ENCODE data around the gene SERGEF.

DNA sequence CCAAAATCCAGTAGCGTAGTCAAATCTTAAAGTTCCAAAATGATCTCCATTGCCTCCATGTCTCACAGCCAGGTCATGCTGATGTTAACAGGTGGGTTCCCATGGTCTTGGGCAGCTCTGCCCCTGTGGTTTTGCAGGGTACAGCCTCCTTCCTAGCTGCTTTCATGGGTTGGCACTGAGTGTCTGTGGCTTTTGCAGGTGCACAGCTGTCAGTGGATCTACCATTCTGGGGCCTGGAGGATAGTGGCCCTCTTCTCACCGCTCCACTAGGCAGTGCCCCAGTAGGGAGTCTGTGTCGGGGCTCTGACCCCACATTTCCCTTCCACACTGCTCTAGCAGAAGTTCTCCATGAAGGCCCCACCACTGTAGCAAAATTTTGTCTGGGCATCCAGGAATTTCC is 145.5 kb downstream of the SERGEF start:
- TF ChIP-seq SIN3A (IDR thresholded peaks at IDR 0.05; ENCODE audit: borderline replicate concordance, low read depth, low read length) (no peak), EP300 (IDR thresholded peaks at IDR 0.05; ENCODE audit: borderline replicate concordance in 1 of 2, low read depth in 1 of 2, low read length in 1 of 2) (no peak), NFIC (IDR thresholded peaks at IDR 0.05; ENCODE audit: borderline replicate concordance) (no peak), RFX5 (IDR thresholded peaks at IDR 0.05; ENCODE audit: low read length) (no peak), RAD21 (IDR thresholded peaks at IDR 0.05; ENCODE audit: low read length) (no peak)
- TF ChIP-seq, protein P1, sequence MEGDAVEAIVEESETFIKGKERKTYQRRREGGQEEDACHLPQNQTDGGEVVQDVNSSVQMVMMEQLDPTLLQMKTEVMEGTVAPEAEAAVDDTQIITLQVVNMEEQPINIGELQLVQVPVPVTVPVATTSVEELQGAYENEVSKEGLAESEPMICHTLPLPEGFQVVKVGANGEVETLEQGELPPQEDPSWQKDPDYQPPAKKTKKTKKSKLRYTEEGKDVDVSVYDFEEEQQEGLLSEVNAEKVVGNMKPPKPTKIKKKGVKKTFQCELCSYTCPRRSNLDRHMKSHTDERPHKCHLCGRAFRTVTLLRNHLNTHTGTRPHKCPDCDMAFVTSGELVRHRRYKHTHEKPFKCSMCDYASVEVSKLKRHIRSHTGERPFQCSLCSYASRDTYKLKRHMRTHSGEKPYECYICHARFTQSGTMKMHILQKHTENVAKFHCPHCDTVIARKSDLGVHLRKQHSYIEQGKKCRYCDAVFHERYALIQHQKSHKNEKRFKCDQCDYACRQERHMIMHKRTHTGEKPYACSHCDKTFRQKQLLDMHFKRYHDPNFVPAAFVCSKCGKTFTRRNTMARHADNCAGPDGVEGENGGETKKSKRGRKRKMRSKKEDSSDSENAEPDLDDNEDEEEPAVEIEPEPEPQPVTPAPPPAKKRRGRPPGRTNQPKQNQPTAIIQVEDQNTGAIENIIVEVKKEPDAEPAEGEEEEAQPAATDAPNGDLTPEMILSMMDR (IDR thresholded peaks at IDR 0.05): no peak

All from SK-N-SH (cell line).